NCI-H2196 treated with DMSO at 0.1 percent for 48 hours (cell line): ENCODE measurements around the gene MCF2L.
"Not testable (repeated sequence)": the region's sequence is repeated elsewhere in the genome, so short reads cannot be mapped to it uniquely, and the experiment has no call there.

Experiments used
- DNase-seq: peaks from one replicate; lab custom pipeline; 2025; ENCODE audit not compliant: unreplicated experiment; lab: John Stamatoyannopoulos, UW

MCF2L gene

DNA sequence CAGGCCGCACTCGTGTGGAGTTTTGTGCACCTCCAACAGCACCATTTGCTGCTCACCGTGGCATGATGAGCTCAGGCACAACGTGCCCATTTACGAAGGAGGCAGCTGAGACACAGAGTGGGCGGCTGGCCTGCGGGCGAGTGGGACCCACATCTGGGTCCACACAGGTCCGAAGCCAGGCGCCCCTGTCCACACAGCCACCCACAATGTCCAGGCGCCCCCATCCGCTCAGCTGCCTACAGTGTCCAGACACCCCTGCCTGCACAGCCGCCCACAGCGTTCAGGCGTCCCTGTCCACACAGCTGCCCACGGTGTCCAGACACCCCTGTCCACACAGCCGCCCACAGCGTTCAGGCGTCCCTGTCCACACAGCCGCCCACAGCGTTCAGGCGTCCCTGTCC is 94.1 kb downstream of the MCF2L start:
- DNase-seq: no peak

- no peak for DNase-seq
These were observed 95.1 kb downstream of the MCF2L start for GRCh38 chr13:113064000-113064533.

- no peak for DNase-seq
These were observed 95.8 kb downstream of the MCF2L start for GRCh38 chr13:113064534-113065405.

GRCh38 chr13:113065406-113066141 is 96.6 kb downstream of the MCF2L start:
- no peak for DNase-seq

GRCh38 chr13:113066142-113066455 is 97.1 kb downstream of the MCF2L start:
- no peak for DNase-seq

GRCh38 chr13:113066746-113067145 is 97.7 kb downstream of the MCF2L start:
- no peak for DNase-seq

- no peak for DNase-seq
These were observed 101.1 kb downstream of the MCF2L start for GRCh38 chr13:113069861-113070805.

DNA sequence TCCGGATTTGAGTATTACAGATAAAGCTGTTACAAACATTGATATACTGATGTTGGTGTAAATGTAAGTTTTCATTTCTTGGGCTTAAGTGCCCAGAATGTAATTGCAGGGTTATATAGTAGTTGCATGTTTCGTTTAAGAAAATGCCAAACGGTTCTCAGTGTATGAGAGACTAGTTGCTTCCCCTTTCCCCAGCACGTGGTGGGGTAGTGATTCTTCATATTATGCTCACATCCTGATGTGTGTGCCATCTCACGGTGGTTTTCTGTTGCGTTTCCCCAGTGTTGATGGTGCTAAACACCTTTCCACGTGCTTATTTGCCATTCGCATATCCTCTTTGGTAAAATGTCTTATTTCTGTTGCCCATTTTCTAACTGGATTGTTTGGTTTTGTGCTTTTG is 101.8 kb downstream of the MCF2L start:
- DNase-seq: no peak

DNA sequence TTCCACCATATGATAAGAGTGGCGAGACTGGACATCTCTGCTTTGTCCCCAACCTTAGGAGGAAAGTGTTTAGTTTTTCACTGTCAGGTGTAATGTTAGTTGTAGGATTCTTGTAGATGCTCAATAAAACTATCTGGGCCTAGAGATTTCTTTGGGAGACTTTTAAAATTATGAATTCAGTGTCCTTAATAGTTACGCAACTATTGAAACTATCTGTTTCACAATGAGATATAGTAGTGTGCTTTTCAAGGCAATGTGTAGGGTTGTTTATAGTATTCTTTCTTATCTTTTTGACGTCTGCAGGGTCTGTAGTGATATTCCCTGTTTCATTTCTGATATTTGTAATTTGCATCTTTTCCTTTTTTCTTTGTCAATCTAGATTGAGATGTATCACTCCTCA is 103.4 kb downstream of the MCF2L start:
- no peak for DNase-seq

DNA sequence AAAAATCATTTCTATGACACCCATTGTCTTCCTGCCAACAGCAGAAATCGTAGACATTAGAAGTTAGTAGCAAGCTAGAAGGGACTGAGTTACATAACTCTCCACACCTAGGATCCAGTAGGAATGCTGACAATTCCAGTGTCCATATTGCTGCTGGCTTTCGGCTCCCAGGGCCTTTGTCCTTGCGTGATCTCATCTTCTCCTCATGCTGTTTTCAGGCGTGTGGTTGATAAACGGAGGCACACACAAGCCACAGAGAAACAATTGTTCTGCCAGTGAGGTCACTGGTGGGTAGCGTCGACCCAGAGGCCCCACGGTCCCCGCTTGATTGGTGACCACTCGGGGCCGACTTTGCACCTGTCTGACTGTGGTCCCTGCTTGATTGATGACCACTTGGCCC is 104.9 kb downstream of the MCF2L start:
- no peak for DNase-seq

- DNase-seq: no peak
These were observed 105.4 kb downstream of the MCF2L start for GRCh38 chr13:113074401-113074800.

- DNase-seq: no peak
These were observed 105.9 kb downstream of the MCF2L start for GRCh38 chr13:113074876-113075275.

DNA sequence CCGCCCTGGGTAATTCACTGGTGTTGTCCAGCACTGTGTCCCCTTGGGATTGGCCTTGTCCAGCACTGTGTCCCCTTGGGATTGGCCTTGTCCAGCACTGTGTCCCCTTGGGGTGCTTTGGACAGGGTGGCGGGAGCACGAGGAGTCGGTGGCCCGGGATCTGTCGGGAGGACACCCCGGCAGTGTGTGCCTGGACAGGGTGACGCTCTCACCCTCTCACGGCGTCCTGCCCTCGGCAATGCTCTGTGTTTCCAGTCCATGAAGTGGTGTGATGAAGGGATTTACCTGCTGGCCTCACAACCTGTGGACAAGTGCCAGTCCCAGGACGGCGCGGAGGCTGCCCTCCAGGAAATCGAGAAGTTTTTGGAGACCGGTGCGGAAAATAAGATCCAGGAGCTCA is 106.7 kb downstream of the MCF2L start:
- DNase-seq: no peak

DNA sequence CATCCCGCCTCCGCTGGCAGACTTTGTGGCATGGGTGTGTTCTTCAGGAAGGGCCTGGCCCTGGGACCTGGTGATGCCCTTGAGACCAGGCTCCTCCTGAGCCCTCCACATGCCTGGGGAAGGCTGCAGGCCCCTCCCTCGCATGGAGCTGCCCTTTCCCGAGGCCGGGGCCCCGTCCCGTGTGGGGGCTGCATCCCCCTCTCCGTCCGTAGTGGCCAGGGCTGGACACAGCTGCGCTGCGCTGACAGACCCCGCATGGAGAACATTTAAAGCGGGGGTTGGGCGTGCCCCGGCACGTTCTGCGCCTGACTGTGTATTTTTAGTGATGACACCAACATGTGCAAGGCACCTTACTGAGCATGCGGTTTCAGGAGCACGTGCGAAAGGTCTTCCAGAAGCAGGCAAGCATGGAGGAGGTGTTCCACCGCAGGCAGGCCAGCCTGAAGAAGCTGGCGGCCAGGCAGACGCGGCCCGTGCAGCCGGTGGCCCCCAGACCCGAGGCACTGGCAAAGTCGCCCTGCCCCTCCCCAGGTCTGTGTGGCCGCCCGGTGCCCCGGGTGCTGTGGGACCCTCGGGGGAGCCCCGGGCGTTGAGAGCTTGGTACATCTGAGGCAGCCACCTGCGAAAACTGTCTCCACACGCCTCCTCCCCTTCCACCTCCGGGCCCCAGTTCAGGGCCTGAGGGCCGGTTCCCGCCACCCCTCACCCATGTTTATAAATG is 107.8 kb downstream of the MCF2L start:
- no peak for DNase-seq

DNA sequence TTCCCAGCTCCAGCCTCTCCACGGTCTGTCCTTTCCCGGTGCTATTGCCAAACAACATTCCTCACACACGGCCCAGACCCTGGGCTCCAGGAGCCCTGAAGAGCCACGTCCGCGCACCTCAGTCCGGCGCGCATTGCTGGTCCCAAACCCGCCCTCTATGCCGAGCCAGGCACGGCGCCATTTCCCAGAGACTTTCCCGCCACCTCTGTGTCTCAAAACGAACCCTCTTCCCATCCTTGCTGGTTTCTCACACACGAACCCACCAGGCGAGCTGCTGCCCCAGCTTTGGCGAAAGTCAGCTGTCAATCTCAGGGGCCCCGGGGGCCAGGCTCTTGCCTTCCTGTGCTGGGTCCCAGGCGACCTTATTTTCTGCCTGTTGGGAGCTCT is 108.5 kb downstream of the MCF2L start:
- DNase-seq: no peak

GRCh38 chr13:113077953-113078901 is 109.2 kb downstream of the MCF2L start:
- no peak for DNase-seq

DNA sequence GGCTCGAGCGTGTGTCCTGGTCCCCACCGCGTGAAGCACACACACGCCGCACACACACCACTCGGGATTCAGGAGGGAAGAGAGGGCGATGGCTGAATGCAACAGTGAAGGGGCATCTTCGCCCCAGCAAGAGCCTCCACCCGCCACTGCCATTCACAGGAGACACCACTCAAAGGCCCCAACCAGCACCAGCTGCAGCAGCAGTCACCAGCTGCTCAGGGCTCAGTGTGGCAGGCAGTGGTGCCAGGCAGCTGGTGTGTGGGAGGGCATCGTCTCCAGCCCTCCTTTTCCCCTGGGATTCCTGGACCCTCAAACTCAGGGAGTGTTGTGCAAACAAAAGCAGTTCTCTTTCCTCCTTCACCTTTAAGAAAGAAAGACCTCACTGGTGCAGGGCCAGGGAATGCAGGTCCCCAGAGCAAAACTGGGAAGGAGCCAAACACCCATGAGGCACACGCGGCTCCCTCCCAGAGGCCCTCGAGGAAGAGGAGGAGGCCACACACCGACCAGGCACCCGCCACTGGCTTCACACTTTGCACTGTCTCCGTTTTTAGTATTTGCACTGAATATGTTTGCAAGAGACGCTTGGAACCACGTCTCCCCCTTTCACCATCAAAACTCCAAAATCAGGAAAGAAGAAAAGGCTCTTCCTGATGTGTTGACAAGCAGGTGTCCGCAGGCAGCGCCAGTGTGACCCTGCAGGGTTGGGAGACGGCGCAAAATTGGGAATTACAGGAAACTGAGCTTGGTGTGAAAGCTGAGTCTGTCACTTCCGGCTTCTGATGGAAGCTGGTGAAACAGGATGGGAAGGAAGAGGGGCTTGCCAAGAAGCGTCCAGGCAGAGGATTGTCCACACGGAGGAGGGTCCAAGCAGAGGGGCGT is 110.1 kb downstream of the MCF2L start:
- DNase-seq: no peak

DNA sequence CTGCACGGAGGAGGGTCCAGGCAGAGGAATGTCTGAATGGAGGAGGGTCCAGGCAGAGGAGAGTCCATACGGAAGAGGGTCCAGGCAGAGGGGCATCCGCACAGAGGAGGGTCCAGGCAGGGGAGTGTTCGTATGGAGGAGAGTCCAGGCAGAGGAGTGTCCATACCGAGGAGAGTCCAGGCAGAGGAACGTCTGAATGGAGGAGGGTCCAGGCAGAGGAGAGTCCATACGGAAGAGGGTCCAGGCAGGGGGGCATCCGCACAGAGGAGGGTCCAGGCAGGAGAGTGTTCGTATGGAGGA is 110.7 kb downstream of the MCF2L start:
- DNase-seq: not testable (repeated sequence)
